ENCODE data around the gene ZNF407.

- TF ChIP-seq EZH2 (IDR thresholded peaks at IDR 0.05): no peak
- TF ChIP-seq, protein P1, sequence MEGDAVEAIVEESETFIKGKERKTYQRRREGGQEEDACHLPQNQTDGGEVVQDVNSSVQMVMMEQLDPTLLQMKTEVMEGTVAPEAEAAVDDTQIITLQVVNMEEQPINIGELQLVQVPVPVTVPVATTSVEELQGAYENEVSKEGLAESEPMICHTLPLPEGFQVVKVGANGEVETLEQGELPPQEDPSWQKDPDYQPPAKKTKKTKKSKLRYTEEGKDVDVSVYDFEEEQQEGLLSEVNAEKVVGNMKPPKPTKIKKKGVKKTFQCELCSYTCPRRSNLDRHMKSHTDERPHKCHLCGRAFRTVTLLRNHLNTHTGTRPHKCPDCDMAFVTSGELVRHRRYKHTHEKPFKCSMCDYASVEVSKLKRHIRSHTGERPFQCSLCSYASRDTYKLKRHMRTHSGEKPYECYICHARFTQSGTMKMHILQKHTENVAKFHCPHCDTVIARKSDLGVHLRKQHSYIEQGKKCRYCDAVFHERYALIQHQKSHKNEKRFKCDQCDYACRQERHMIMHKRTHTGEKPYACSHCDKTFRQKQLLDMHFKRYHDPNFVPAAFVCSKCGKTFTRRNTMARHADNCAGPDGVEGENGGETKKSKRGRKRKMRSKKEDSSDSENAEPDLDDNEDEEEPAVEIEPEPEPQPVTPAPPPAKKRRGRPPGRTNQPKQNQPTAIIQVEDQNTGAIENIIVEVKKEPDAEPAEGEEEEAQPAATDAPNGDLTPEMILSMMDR (IDR thresholded peaks at IDR 0.05): no peak
Observed at GRCh38 chr18:75063615-75064512, 466.2 kb downstream of the ZNF407 start.

All from neural progenitor cell (in vitro differentiated cells).